Measurements from ENCODE around the gene ARID5B.

ARID5B gene

GRCh38 chr10:61992671-61993668 is 91.5 kb downstream of the ARID5B start:
- Histone ChIP-seq H3K4me1 (ENCODE audit: control insufficient read depth, insufficient read depth, low read length) (peaks cover 4% of the 10 kb centered on the region), H3K9ac (ENCODE audit: low read length in 2 of 2) (peak overlapping the region in 1 of 2 donors; percentile 30), H3K4me3 (ENCODE audit: low read length in 2 of 2) (peak overlapping the region; percentile 9 to 54), H3K27ac (ENCODE audit: low read length) (peak overlapping the region; percentile 1), H3K9me3 (ENCODE audit: control insufficient read depth in 2 of 2, low read length in 2 of 2) (no peaks in the 10 kb centered on the region), H3K36me3 (ENCODE audit: control insufficient read depth in 2 of 2, insufficient read depth in 2 of 2, low read length in 2 of 2) (no peaks in the 10 kb centered on the region), H3K27me3 (ENCODE audit: control insufficient read depth in 1 of 2, insufficient read depth in 2 of 2, low read length in 2 of 2) (no peaks in the 10 kb centered on the region)

DNA sequence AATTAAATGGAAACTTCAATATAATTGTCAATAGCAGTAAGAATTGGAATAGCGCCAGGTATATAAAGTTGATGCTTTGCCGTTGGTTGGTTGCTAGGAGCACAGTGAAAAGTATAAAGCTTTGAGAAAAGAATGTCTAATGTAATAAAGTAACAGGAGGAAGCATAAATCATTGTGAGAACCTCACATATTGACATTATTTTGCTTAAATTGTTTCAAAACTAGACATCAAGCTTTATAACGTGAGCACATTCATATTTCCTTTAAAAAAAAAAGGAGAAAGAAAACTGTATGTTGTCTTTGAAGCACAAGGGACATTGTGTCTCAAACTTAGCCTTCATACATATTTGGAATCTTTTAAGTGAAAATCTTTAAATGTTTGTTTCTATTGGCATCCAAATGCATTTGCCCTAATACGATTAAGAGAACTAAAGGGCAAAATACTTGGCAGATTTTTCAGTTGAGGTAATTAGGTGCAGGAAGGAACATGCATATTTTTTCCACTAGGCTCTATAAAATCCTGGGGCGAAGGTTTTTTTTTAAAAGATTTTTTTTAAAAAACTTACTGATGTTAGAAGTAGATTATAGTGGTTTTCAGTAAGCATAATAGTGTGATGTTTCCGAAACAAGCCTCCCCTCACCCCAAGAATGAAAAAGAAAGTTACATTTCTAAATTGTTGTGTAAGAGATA is 92.4 kb downstream of the ARID5B start:
- H3K36me3 ChIP-seq (ENCODE audit: control insufficient read depth in 2 of 2, insufficient read depth in 2 of 2, low read length in 2 of 2): no peaks in the 10 kb centered on the region
- peak overlapping the region in 1 of 2 donors; percentile 17 for H3K9ac ChIP-seq (ENCODE audit: low read length in 2 of 2)
- peaks cover 4% of the 10 kb centered on the region for H3K4me1 ChIP-seq (ENCODE audit: control insufficient read depth, insufficient read depth, low read length)
- H3K27ac ChIP-seq (ENCODE audit: low read length): no peak overlapping the region
- H3K4me3 ChIP-seq (ENCODE audit: low read length in 2 of 2): no peak overlapping the region
- H3K9me3 ChIP-seq (ENCODE audit: control insufficient read depth in 2 of 2, low read length in 2 of 2): no peaks in the 10 kb centered on the region
- H3K27me3 ChIP-seq (ENCODE audit: control insufficient read depth in 1 of 2, insufficient read depth in 2 of 2, low read length in 2 of 2): no peaks in the 10 kb centered on the region

DNA sequence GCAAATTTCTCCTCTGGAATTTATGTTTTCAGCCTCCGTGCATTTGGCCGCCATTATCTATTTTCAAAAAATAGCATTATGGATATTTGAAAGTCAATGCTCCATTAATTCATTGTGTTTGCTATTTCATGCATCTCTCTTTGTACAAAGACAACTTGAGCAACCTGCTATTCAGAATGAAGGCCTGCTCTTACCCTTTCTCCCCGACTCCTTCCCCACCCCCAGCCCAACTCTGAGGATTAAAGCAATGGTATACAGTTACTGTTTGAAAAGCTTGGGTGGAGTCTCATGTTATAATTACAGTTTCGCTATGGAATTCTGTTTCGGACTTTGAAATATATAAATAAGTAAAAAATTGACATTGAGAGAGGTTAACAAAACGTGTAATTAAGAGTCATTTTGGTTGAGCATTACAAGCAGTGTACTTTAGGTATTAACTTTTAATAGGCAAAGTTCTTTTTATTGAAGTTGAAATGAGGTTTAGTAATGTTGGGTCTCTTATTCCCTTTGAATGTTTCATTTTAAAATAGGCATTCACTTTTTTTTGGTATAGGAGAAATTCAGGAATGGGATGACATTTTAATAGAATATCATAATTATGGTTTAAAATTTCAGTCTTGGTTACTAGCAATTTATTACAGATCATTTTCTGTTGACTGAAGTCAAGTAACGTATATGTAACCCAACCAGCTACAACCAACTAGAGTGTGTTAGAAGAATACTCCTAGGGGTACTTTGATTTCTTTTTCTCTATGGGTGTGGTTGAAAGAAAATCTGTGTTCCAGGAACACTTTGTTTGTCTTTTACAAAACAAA is 93.1 kb downstream of the ARID5B start:
- H3K4me1 ChIP-seq (ENCODE audit: control insufficient read depth, insufficient read depth, low read length): peaks cover 4% of the 10 kb centered on the region
- H3K27me3 ChIP-seq (ENCODE audit: control insufficient read depth in 1 of 2, insufficient read depth in 2 of 2, low read length in 2 of 2): no peaks in the 10 kb centered on the region
- H3K27ac ChIP-seq (ENCODE audit: low read length): no peak overlapping the region
- no peak overlapping the region for H3K4me3 ChIP-seq (ENCODE audit: low read length in 2 of 2)
- no peaks in the 10 kb centered on the region for H3K36me3 ChIP-seq (ENCODE audit: control insufficient read depth in 2 of 2, insufficient read depth in 2 of 2, low read length in 2 of 2)
- no peak overlapping the region for H3K9ac ChIP-seq (ENCODE audit: low read length in 2 of 2)
- no peaks in the 10 kb centered on the region for H3K9me3 ChIP-seq (ENCODE audit: control insufficient read depth in 2 of 2, low read length in 2 of 2)

DNA sequence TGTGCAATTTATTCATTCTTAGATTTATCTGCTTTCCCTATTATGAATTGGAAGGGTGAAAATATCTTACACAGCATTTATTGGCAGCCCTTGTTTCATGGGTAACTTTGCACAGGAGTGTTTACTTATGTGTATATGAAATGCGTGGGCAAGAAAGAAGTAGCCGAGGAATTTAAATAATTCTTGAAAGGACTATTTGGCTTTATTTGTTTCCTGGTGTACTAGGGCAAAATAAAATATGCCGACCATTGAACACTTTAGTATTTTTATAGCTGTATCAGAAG is 93.7 kb downstream of the ARID5B start:
- Histone ChIP-seq H3K4me1 (ENCODE audit: control insufficient read depth, insufficient read depth, low read length) (peaks cover 4% of the 10 kb centered on the region), H3K9me3 (ENCODE audit: control insufficient read depth in 2 of 2, low read length in 2 of 2) (no peaks in the 10 kb centered on the region), H3K36me3 (ENCODE audit: control insufficient read depth in 2 of 2, insufficient read depth in 2 of 2, low read length in 2 of 2) (no peaks in the 10 kb centered on the region), H3K27ac (ENCODE audit: low read length) (no peak overlapping the region), H3K4me3 (ENCODE audit: low read length in 2 of 2) (no peak overlapping the region), H3K27me3 (ENCODE audit: control insufficient read depth in 1 of 2, insufficient read depth in 2 of 2, low read length in 2 of 2) (no peaks in the 10 kb centered on the region), H3K9ac (ENCODE audit: low read length in 2 of 2) (no peak overlapping the region)

- no peak overlapping the region for H3K27ac ChIP-seq (ENCODE audit: low read length)
- H3K9ac ChIP-seq (ENCODE audit: low read length in 2 of 2): no peak overlapping the region
Measured at GRCh38 chr10:61998937-61999336, 97.4 kb downstream of the ARID5B start.

GRCh38 chr10:62000037-62000603 is 98.6 kb downstream of the ARID5B start:
- Histone ChIP-seq H3K36me3 (ENCODE audit: control insufficient read depth in 2 of 2, insufficient read depth in 2 of 2, low read length in 2 of 2) (peaks cover 0 to 2% of the 10 kb centered on the region in 2 donors), H3K4me3 (ENCODE audit: low read length in 2 of 2) (no peak overlapping the region), H3K4me1 (ENCODE audit: control insufficient read depth, insufficient read depth, low read length) (peaks cover 4% of the 10 kb centered on the region)

More at GRCh38 chr10:61998937-61999336, 97.4 kb downstream of the ARID5B start:
- Histone ChIP-seq H3K4me1 (ENCODE audit: control insufficient read depth, insufficient read depth, low read length) (peaks cover 4% of the 10 kb centered on the region), H3K9me3 (ENCODE audit: control insufficient read depth in 2 of 2, low read length in 2 of 2) (no peaks in the 10 kb centered on the region), H3K36me3 (ENCODE audit: control insufficient read depth in 2 of 2, insufficient read depth in 2 of 2, low read length in 2 of 2) (peaks cover 0 to 2% of the 10 kb centered on the region in 2 donors), H3K27me3 (ENCODE audit: control insufficient read depth in 1 of 2, insufficient read depth in 2 of 2, low read length in 2 of 2) (no peaks in the 10 kb centered on the region), H3K4me3 (ENCODE audit: low read length in 2 of 2) (no peak overlapping the region)

GRCh38 chr10:62000726-62001125 is 99.2 kb downstream of the ARID5B start:
- Histone ChIP-seq H3K4me3 (ENCODE audit: low read length in 2 of 2) (no peak overlapping the region), H3K27me3 (ENCODE audit: control insufficient read depth in 1 of 2, insufficient read depth in 2 of 2, low read length in 2 of 2) (no peaks in the 10 kb centered on the region), H3K4me1 (ENCODE audit: control insufficient read depth, insufficient read depth, low read length) (peaks cover 6% of the 10 kb centered on the region), H3K27ac (ENCODE audit: low read length) (no peak overlapping the region), H3K9ac (ENCODE audit: low read length in 2 of 2) (no peak overlapping the region), H3K9me3 (ENCODE audit: control insufficient read depth in 2 of 2, low read length in 2 of 2) (no peaks in the 10 kb centered on the region), H3K36me3 (ENCODE audit: control insufficient read depth in 2 of 2, insufficient read depth in 2 of 2, low read length in 2 of 2) (peaks cover 0 to 2% of the 10 kb centered on the region in 2 donors)

More at GRCh38 chr10:62000037-62000603, 98.6 kb downstream of the ARID5B start:
- Histone ChIP-seq H3K27ac (ENCODE audit: low read length) (no peak overlapping the region), H3K9ac (ENCODE audit: low read length in 2 of 2) (no peak overlapping the region), H3K9me3 (ENCODE audit: control insufficient read depth in 2 of 2, low read length in 2 of 2) (no peaks in the 10 kb centered on the region), H3K27me3 (ENCODE audit: control insufficient read depth in 1 of 2, insufficient read depth in 2 of 2, low read length in 2 of 2) (no peaks in the 10 kb centered on the region)

GRCh38 chr10:62001898-62002297 is 100.4 kb downstream of the ARID5B start:
- no peak overlapping the region for H3K4me3 ChIP-seq (ENCODE audit: low read length in 2 of 2)
- H3K9ac ChIP-seq (ENCODE audit: low read length in 2 of 2): no peak overlapping the region
- no peaks in the 10 kb centered on the region for H3K27me3 ChIP-seq (ENCODE audit: control insufficient read depth in 1 of 2, insufficient read depth in 2 of 2, low read length in 2 of 2)
- H3K36me3 ChIP-seq (ENCODE audit: control insufficient read depth in 2 of 2, insufficient read depth in 2 of 2, low read length in 2 of 2): peaks cover 0 to 2% of the 10 kb centered on the region in 2 donors
- no peak overlapping the region for H3K27ac ChIP-seq (ENCODE audit: low read length)
- no peaks in the 10 kb centered on the region for H3K9me3 ChIP-seq (ENCODE audit: control insufficient read depth in 2 of 2, low read length in 2 of 2)
- peaks cover 6% of the 10 kb centered on the region for H3K4me1 ChIP-seq (ENCODE audit: control insufficient read depth, insufficient read depth, low read length)

GRCh38 chr10:62002753-62003152 is 101.3 kb downstream of the ARID5B start:
- Histone ChIP-seq H3K4me1 (ENCODE audit: control insufficient read depth, insufficient read depth, low read length) (peaks cover 6% of the 10 kb centered on the region), H3K4me3 (ENCODE audit: low read length in 2 of 2) (no peak overlapping the region), H3K27me3 (ENCODE audit: control insufficient read depth in 1 of 2, insufficient read depth in 2 of 2, low read length in 2 of 2) (no peaks in the 10 kb centered on the region), H3K36me3 (ENCODE audit: control insufficient read depth in 2 of 2, insufficient read depth in 2 of 2, low read length in 2 of 2) (peaks cover 0 to 2% of the 10 kb centered on the region in 2 donors), H3K27ac (ENCODE audit: low read length) (no peak overlapping the region), H3K9me3 (ENCODE audit: control insufficient read depth in 2 of 2, low read length in 2 of 2) (no peaks in the 10 kb centered on the region), H3K9ac (ENCODE audit: low read length in 2 of 2) (no peak overlapping the region)

- Histone ChIP-seq H3K9me3 (ENCODE audit: control insufficient read depth in 2 of 2, low read length in 2 of 2) (no peaks in the 10 kb centered on the region), H3K4me1 (ENCODE audit: control insufficient read depth, insufficient read depth, low read length) (peaks cover 6% of the 10 kb centered on the region), H3K36me3 (ENCODE audit: control insufficient read depth in 2 of 2, insufficient read depth in 2 of 2, low read length in 2 of 2) (peaks cover 0 to 2% of the 10 kb centered on the region in 2 donors), H3K4me3 (ENCODE audit: low read length in 2 of 2) (no peak overlapping the region), H3K27ac (ENCODE audit: low read length) (no peak overlapping the region), H3K27me3 (ENCODE audit: control insufficient read depth in 1 of 2, insufficient read depth in 2 of 2, low read length in 2 of 2) (no peaks in the 10 kb centered on the region), H3K9ac (ENCODE audit: low read length in 2 of 2) (no peak overlapping the region)
Measured at GRCh38 chr10:62004042-62004441, 102.5 kb downstream of the ARID5B start.
